Measurements from ENCODE around the gene ATG5.

The ATG5 gene

DNA sequence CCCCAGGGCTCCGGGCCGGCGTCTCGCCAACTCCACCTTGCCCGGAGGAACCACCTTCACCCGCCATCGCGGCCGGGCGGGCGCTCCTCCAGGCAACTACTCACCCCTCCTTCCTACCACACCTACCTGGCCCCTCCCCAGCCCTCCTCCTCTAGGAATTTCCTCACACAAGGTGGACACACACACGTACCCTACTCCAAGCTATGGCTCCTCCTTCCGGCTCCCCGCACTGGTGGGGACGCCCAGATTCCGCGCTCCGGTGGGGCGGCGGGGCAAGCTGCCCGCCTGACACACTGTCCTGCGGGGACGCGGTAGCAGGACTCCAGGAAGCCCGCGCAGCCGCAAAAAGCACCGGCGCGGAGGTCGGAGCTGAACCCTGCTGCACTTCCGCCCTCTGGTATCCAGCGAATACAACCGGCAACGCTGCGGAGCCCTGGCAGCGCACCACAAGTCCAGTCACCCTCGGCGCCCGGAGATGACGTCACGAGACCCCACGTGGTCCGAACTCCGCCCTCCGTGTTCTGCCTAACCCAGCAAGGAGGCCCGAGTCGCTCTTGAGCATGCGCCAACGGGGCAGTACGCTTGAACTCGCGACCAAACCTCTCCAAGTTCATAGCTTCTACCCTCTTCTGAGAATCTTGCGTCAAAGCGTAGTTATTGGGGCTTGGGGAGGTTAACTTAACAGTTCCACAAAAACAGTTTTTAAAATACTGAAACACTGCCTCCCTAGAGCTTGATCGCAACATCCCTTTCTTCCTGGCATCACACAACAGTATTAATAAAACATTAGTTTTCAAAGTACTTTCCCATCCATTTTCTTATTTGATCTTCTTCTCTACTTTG is at the start of gene ATG5:
TSS of gene ATG5 (minus strand) at position 425 of the 843 bp plus-strand sequence. CDS start 9,552 bp downstream, outside the sequence.
- peak; percentile 98 to 100 (median 98) for DNase-seq

DNA sequence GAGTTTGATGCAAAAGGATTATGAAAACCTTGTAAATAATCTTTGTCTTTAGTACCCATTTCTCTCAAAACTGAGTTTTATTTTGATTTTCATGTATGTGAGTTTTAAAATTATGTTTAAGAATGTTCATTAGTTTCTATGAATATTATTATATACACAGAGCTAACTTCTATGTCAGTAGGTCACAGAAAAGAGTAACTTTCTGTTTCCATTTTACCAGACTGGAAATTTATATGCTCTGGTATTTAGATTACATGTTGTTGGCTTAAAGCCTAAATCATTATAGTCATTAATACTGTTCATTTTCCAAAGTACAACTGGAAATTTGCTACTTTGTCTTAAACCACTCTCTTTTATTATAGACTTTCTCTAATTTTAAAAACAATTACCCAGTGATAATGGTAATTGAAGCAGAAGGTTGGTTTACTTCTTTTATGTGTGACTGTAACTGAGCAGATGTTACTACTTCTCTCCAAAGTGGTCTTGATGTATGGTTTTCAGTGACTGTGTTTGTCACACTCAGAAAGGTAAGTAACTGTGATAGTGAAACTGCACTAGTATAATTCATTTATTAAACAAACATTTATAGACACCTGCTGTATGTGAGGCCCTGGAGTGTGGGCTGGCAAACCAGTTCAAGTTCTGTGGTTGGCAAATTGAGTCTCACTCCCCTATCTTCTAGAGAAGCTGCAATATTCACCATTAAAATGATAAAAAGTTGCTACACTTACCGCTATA is 48.1 kb upstream of the ATG5 start:
- no peak for DNase-seq

DNA sequence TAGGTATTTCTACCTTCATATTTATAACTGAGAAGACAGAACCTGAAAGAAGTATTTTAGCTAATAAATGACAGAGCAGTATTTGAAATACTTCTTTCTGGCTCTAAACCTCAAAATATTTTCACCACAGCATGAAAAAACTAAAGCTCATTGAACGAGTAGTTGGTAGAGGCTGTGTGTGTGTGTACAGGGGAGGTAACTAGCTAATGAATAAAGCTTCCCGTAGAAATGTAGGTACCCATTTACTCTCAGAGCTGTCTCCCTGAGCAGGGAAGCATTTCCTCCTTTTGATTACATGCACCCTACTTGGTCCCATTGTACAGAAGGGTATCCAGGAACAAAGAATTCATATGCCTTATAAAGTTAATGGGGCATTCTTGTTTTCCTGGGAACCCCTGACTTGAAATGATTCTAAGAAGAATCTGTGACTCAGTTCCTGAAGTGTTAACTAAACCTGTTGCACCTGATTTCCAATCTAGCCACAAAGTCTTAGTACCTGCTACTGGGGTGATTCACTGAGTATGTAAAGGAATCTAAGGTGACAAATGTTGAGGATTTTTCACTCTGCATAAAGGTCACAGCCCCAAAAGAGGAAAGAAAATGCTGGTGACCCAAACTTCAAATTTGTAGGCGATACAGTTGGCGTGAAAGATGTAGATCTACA is 47.4 kb upstream of the ATG5 start:
- no peak for DNase-seq

DNA sequence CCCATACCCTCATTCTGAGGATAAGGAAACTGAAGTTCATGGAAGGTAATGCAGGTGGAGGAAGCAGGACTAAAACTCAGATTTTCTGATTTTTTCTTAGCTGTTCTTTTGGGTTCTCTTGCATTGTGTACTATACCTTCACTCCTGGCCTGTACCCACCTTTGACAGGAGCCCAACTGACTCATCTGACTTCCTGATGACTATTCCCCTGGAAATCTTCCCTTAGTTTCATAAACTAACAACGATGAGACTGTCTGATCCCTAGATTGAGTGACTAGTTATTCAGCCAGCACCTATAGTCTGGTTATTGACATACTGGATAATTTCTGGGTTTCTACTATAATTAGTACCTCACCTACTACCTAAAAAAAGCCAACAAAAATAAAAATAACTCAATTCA is 45.1 kb upstream of the ATG5 start:
- no peak for DNase-seq

DNA sequence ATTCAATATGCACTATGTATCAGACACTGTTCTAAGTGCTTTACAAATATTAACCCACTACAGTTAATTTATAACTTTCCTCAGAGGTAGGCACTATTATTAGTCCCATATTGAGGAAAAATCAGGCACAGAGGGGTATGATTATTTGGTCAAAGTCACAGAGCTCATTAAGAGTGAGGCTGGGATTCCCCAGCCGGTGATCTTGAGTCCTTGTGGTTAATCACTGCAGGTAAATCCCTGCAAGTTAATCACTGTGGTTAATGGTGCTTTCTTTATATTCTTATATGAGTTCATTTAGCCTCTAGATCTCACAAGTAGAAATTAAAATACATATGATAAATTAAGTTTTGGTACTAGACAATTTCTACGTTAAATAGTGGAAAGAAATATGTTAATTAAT is 44.2 kb upstream of the ATG5 start:
- DNase-seq = no peak

DNA sequence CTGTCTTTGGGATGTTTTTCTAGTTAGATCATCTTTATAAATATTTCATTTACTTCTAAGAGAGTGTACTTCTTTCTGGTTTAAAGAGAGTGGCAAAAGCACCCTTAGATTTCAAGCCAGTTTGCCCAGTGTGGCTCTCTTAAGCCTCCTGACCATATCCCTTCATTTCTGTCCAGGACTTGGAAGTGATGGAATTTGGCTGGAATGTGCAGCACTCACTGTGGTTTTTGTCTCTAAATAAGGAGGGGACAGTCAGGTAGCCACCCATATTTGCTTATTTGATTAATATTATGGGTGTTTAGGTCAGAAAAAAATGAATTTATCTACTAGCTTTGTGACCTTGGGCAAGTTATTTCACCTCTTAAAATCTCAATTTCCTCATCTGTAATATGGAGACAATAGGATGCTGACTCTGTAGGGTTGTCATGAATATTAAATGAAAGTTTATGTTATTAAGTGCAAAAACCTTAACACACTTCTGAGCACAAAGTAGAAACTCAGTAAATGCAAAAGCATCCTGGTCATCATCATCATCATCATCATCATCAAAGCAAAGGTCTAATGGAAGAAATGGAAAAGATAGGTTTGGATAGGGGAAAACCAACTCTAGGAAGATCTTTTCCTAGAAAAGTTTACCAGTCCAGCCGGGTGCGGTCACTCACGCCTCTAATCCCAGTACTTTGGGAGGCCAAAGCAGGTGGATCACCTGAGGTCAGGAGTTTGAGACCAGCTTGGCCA is 38.0 kb upstream of the ATG5 start:
- no peak for DNase-seq

DNA sequence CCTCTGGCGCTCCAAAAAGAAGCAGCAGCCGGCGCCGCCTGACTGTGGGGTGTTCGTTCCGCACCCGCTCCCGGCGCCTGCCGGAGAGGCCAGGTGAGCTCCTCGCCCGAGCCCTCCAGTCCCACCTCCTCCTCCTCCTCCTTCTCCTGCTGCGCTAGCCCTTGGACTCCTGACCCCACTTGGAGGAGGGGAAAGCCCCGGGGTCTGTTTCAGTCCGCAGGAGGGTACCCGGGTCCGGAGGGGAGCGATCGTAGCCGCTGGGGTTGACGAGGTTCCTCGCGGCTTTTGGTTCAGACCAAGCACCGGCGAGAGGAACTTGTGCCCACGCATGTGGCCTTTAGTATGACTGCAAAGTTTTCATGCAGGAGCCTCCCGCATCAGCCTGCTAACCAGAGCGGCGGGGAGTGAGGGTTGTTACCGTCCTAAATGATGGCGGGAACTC is 35.5 kb upstream of the ATG5 start:
- peak in 1 of 4 experiments; percentile 23 for DNase-seq

DNA sequence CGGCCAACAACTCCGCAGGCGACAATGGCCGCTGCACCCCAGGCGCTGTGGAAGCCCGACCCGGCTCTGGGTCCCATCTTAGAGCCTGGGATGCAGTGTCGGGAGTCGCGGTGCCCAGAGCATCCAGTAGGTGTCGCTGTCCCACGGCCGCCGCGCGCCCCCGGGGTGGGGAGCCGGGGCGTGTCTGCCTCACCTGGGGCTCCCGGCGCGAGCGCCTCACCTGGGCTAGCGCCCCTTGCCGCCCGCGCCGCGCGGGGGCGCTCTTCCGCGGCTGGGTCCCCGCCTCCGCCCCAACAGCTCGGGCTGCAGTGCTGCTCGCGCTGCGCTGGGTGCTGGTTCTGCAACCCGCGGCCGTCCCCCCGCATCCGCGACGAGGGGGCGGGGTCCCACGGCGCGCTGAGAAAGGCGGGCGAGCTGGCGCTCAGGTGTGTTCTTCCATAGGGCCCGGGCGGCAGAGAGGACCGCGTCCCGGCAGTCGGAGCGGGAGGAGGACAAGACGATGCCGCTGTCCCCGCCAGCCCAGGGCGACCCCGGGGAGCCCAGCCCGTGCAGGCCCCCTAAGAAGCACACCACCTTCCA is 34.9 kb upstream of the ATG5 start, which contains the start of gene CRYBG1:
TSS of gene CRYBG1 (plus strand) at position 308 of the 579 bp plus-strand sequence. CDS start at position 500, 192 bp downstream.
- peak; percentile 35 to 58 (median 43) for DNase-seq

DNA sequence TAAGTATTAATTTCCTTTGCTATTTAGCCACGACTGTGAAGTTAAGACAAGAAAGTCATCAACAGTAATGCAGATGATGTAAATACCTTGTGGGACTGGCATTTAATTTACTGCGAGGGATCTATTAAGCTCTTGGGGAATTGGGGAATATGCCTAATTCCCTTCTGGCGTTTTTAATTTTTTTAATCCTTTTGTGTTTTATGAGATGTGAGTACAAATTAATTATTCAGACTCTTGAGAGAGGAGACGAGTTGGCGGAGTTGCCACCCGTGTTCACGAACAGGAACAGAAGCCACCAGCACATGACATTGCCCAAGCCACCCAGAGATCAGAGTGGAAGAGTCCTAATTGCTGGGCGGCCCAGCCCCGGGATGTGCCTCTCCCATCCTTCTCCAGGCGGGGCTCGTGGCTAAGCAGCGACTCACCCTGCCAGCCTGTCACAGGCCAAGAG is 34.4 kb upstream of the ATG5 start:
- no peak for DNase-seq

DNA sequence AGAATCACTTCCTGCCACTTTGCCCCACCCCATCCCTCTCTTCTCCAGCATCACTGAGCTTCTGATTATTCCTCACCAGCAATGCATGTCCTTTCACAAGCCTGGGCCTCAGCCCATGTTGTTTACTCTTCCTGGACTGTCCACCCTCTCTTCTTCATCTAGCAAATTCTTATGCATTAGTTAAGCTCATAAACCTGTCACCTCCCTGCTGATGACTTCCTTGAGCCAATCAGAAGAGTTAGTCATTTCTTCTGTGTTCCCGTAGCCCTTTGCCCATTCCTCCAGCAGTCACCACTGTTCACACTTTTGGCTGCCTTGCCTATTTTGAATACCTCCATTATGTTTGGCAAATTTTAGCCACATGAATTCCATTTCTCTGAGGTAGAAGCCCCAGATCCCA is 30.8 kb upstream of the ATG5 start:
- DNase-seq = no peak

DNA sequence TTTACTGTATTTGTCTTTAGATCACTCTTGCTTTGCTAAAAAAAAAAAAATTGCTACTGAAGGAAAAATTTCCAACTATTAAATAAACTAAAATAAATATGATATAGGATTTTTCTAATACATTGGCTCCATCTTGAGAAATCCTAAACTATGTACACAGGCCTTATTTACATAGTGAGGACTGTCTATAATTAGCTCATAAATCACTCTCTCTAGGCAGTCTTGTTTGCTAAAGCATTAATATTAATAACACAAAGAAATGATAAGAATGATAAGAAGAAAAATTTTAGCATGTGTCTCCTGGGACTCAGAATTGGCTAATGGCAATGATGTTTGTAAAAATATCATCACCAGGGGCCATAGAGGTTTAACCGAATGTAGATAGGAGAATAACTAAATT is 21.7 kb upstream of the ATG5 start:
- no peak for DNase-seq

DNA sequence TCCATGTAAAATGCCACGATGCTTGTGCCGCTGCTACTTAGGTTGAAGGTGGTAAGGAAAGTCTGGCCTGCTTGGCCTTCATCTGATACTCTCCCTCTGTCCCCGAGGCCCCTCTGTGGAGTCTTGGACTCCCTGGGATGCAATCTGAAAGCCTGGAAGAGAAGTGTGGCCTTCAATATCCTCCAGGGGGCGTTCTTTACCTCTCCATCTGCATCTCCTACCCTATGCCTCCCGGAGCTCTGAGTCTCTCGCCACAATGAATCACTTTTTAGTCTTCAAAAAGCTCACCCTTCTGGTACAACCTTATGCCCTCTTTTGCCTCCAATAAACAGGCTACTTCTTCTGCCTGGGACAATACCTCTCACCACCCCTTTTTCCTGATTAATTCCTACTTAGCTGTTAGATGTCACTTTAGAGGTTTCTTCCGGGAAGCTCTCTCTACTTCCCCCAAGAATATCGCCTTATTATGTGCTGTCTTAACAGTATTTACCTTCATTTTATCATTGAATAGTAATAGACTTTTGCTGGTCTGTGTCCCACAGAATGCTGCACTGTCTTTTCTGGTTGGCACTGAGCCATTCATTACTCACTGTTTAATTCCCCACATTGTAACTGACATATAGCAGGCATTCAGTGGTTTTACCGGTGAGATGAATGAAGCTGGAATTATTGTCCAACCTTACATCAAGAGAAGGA is 13.9 kb upstream of the ATG5 start:
- peak in 1 of 4 experiments; percentile 2 for DNase-seq

DNA sequence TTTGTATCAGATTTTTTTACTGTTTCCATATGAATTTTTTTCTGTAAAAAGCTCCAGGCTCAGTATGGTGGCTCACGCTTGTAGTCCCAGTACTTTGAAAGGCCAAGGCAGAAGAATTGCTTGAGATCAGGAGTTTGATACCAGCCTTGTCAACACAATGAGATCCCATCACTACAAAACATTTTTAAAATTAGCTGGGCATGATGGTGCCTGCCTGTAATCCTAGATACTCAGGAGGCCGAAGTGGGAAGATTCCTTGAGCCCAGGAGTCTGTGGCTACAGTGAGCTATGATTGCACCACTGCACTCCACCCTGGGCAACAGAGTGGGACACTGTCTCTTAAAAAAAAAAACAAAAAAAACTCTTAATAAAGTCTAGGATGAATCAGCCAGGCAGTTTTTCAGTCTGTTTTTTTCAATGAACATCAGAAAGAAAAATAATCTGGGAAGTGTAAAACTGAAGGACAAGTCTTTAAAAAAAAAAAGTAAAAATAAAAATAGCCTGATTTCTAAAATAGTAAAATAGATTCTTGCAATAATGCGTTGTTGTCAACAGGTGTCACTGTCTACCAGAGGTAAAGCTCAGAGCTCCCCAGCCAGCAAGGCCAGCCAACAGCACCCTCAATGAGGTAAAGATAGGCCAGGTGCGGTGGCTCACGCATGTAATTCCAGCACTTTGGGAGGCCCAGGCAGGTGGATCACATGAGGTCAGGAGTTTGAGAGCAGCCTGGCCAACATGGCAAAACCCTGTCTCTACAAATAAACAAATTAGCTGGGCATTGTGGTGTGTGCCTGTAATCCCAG is 9.3 kb upstream of the ATG5 start:
- peak in 2 of 4 experiments; percentile 13 to 17 for DNase-seq

DNA sequence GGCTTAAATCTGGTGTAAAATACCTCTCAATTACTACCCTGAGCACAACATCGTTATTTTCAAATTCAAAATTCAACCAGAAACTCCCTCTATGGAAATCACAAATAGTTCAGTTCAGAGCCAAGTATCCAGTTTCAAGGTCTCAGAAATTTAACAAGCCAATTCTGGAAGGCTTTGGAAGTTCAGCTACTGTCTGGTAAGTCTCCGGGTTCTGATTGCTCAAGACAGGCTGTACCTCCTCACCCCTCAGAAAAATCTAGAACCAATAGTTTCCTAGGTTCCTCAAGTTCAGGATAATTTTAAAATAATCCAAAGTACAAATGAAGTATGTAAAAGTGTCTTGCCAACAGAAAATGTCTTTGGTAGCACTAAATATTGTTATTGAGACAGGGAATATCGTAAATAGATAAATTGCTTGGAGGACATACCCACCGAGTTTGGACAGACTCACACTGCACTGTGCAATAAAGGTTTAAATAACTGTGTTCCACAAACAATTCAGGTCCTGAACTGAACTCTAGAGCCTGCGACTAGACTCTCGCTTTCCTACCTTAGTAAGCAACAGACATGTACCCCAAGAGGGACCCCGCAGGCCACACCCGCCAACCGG is 729 bp downstream of the ATG5 start:
- DNase-seq = no peak

DNA sequence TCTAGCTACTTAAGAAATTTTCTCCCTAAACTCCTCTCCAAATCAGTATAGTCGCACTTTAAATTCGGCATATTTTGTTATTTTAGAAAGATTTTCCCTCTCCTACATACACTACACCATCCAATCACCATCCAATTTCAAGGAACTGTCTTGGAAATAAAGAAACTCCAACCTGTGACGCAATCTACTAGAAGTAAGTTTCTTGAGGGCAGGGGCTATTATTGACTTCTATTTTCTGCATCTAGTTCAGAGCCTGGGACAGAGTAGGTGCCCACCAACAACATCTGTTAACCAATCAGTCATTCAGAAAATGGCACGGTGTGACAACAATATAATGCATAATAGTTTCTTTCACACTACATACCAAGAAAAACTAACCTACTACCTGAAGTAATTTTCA is 3.6 kb downstream of the ATG5 start:
- DNase-seq = no peak

DNA sequence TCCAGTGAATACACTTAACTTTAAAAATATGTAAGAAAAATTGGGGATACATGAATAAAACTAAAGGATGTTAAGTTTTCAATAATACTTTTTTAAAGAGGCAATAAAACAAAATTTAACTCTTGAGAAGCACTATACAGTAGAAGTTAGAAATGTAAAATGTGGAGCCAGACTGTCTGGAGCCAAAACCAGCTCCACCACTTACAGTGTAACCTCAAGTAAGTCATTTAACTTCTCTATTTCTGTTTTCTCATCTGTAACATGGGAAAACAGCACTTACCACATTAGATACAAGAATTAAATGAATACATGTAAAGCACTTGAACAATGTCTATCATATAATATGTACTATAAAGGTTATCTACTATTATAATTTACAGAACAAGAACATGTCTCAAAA is 6.7 kb downstream of the ATG5 start:
- no peak for DNase-seq

DNA sequence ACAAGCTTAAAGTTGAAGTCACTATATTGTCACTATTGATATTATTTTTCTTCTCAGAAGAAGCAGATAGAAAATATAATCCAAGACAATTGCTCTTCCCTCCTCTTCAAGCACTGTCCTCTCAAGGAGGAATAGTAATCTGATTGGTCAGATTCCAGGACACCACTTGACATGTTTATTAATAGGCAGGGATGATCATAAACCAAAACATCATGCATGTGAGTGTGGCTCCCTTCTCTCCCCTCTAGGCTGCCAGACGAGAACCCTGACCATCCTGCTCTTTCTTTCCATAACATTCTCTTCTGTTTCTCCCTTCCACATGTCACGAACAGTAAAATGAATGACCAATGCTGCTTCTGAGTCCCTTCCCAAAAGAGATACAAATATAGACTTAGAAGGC is 7.5 kb downstream of the ATG5 start:
- DNase-seq = no peak

DNA sequence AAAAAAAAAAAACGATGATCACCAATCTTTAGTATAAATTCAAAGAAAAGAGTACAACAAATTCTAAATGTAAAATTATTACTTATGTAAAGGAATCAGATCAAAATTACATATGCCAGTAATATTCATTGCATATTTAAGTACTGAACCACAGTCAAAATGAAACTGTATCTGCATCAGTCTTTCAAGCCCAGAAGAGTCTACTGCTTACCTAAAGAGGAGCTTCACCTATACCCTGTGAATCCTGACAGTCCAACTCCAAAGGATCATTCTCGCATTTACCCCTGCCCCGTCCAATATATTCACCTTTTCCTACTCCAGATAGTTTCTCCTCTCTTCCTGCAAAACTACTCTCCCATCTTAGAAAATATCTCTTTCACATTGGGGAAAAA is 9.2 kb downstream of the ATG5 start:
- DNase-seq = no peak

DNA sequence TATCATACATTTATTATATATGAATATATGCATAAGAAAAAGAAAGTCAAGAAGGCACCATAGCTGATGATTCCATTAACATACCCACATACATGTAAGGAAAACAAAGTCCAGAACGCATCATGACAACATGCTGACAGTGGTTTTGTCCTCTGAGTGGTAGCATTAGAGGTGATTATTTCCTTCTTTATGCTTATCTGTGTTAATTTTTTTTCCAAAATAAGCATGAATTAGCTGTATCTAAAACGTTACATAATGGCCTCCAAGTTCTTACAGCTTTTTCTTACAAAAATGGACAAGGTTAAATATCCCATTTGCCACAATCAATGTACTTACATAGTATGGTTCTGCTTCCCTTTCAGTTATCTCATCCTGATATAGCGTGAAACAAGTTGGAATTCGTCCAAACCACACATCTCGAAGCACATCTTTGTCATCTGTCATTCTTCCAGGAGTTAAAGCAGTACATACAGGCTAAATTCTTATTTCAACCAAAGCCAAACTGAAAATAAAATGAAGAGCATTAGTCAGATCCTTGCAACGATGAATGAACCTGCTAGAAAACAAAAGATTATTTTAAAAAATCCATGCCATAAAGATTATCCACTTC is 9.7 kb downstream of the ATG5 start:
- DNase-seq = no peak
